Naive thymus-derived CD4-positive, alpha-beta T cell (primary cell): ENCODE data around the gene LIX1L. TPM values are rescaled to one million over a fixed set of nuclear protein-coding genes. Genes with fewer than 3 reads are reported as not detected.
A peak's percentile ranks its signal among the peaks of the same experiment; 100 is the strongest.

Experiments
- ATAC-seq: fragments of 150-1000 bp; cut with Tn5 transposase; 2 replicates; pipeline ENCODE4 v1.10.0; 2021; ENCODE audit warnings: mild to moderate bottlenecking, moderate library complexity
- CTCF ChIA-PET: fragments of 350-600 bp; sonication (Branson Sonifier 250); formaldehyde crosslinking; loops from one replicate; lab custom pipeline; 2021; ENCODE audit warnings: antibody characterized with exemption; lab: Charles Lee
- POLR2A ChIA-PET: fragments of 350-600 bp; sonication (Branson Sonifier 250); formaldehyde crosslinking; loops from one replicate; lab custom pipeline; 2021; ENCODE audit warnings: antibody characterized with exemption, inconsistent platforms; lab: Charles Lee
- DNase-seq, 9 donors: peaks; one replicate each; pipeline versions ENCODE4 v3.0.0 to v3.0.0-alpha.2; 2020 to 2022; ENCODE audit warnings: mixed read lengths in 1 of 9
- H3K27ac ChIP-seq: one replicate; pipeline ENCODE4 v1.7.0; 2013; ENCODE audit warnings: mild to moderate bottlenecking, low read depth, low read length, moderate library complexity
- H3K27me3 ChIP-seq, 2 donors: one replicate each; pipeline ENCODE4 v1.7.0; 2013; ENCODE audit warnings: low read length in 2 of 2, mild to moderate bottlenecking in 2 of 2, moderate library complexity in 2 of 2; ENCODE audit not compliant: control insufficient read depth in 2 of 2, insufficient read depth in 2 of 2
- H3K36me3 ChIP-seq, 3 experiments: 1 replicate in 2 of 3; 2 replicates in 1 of 3; pipeline ENCODE4 v1.7.0; 2013; ENCODE audit warnings: low read length in 3 of 3, mild to moderate bottlenecking in 3 of 3, moderate library complexity in 1 of 3; ENCODE audit not compliant: insufficient read depth in 3 of 3, control insufficient read depth in 2 of 3
- H3K4me1 ChIP-seq, 2 donors: one replicate each; pipeline ENCODE4 v1.7.0; 2013; ENCODE audit warnings: low read length in 2 of 2, mild to moderate bottlenecking in 2 of 2, moderate library complexity in 1 of 2; ENCODE audit not compliant: control insufficient read depth in 2 of 2, insufficient read depth in 2 of 2
- H3K4me3 ChIP-seq: 2 replicates; pipeline ENCODE4 v1.7.0; 2013; ENCODE audit warnings: mild to moderate bottlenecking, low read length
- H3K9me3 ChIP-seq, 3 experiments: 1 replicate in 2 of 3; 2 replicates in 1 of 3; pipeline ENCODE4 v1.7.0; 2013; ENCODE audit warnings: low read length in 3 of 3; ENCODE audit not compliant: control insufficient read depth in 2 of 3
- H3K27ac Mint-ChIP-seq, 9 donors: one replicate each; pipeline ENCODE4 v1.8.0; 2020 to 2022; ENCODE audit warnings: mixed read lengths in 9 of 9, mild to moderate bottlenecking in 8 of 9, moderate library complexity in 5 of 9, inconsistent platforms in 2 of 9
- H3K27me3 Mint-ChIP-seq, 5 donors: one replicate each; pipeline ENCODE4 v1.8.0; 2021 to 2022; ENCODE audit warnings: mixed read lengths in 5 of 5, mild to moderate bottlenecking in 1 of 5
- H3K36me3 Mint-ChIP-seq, 5 donors: one replicate each; pipeline ENCODE4 v1.8.0; 2020 to 2022; ENCODE audit warnings: mixed read lengths in 5 of 5, mild to moderate bottlenecking in 3 of 5, inconsistent platforms in 1 of 5
- H3K4me1 Mint-ChIP-seq, 7 donors: one replicate each; pipeline ENCODE4 v1.8.0; 2020 to 2022; ENCODE audit warnings: mixed read lengths in 7 of 7, mild to moderate bottlenecking in 3 of 7, inconsistent platforms in 1 of 7
- H3K4me3 Mint-ChIP-seq, 10 donors: one replicate each; pipeline ENCODE4 v1.8.0; 2020 to 2022; ENCODE audit warnings: mild to moderate bottlenecking in 10 of 10, mixed read lengths in 10 of 10, moderate library complexity in 6 of 10, inconsistent platforms in 2 of 10
- H3K9me3 Mint-ChIP-seq, 11 donors: one replicate each; pipeline ENCODE4 v1.8.0; 2020 to 2022; ENCODE audit warnings: mixed read lengths in 11 of 11, mild to moderate bottlenecking in 4 of 11, inconsistent platforms in 1 of 11, moderate library complexity in 1 of 11
- intact Hi-C, 2 donors: fragments of 100-400 bp; cut with micrococcal nuclease; formaldehyde crosslinking; loops; one replicate each; pipeline ENCODE4 v1.15.1; 2023
- polyA plus RNA-seq, 2 donors: library from polyadenylated mRNA; unstranded; fragments of 300-500 nt; fragmentation: Illumina TruSeq; gene quantifications; one replicate each; pipeline ENCODE4 v1.2.3, GENCODE V29; 2021
- total RNA-seq, 6 experiments: library from RNA in 5 of 6; stranded (reverse) in 5 of 6; gene quantifications; 1 replicate in 5 of 6; 2 replicates in 1 of 6; pipeline ENCODE4 v1.2.3 and lab custom pipeline; 2021 to 2026

LIX1L gene
- total RNA-seq (10 to 100 TPM; 31.6 to 59.2 (median 47.6) TPM), polyA plus RNA-seq (10 to 100 TPM; 29.3 to 32.1 TPM), total RNA-seq (lab: John Stamatoyannopoulos, UW) (51.6 reads per million, percentile 72 among the genes with 10 or more reads in this experiment)

DNA sequence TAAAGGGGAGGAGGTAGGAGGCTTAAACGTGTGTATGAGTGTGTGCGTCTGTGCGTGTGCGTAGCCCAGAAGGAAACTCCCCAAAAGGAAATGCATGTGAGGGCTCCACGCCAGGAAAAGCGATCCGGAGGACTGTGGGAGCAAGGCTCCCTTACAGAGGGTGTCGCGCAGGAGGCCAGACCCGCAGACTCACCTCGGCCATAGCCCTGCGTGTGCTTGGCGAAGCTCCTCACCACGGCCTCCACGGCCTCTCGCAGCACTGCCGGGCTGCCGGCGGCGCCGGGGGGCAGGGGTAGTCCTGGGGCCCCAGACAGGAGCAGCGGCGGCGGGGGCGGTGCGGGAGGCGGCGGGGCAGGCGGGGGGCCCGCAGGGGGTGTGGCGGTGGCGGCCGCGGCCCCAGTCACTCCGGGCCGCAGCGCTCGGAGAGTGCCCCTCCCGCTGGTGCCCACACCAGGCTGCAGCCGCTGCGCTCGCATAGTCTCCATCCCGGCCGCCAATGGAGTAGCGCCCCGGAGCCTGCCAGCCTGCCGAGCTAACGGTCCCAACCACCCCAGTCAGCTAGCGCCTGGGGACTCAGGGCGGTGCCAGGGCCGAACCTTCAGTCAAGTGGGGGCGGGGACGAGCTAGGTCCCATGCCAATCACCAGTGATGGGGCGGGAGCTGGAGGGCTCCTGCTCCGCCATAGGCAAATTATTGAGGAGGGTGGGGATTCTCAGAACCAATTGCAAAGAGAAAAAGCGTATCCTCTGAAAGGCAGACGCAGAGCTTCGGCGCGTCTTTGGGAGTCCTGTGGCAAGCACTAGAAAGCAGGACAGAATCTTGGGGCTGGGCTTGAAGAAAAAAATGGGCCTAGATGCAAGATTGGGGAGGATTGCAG, at the start of gene LIX1L:
Gene LIX1L (minus strand): TSS at position 575 of the 877 bp plus-strand sequence. CDS start 90 bp downstream, at position 485.
- POLR2A ChIA-PET, result interaction anchor here (0.8 to 6.0 kb wide), 38 partner anchors 8 to 134 kb away, joined by 3 to 137 read pairs (median 7); partner anchors contain the start of genes NUDT17, PEX11B, PIAS3 and POLR3C
- no peaks in the 10 kb centered on the region for H3K9me3 ChIP-seq
- H3K4me3 ChIP-seq, result peak within 1 kb of the TSS; percentile 70
- H3K36me3 Mint-ChIP-seq, result peaks cover 0 to 18% (median 0%) of the 10 kb centered on the region in 5 donors
- peaks cover 0 to 1% (median 0%) of the 10 kb centered on the region in 11 donors for H3K9me3 Mint-ChIP-seq
- peak within 1 kb of the TSS; percentile 88 to 99 (median 98) for H3K4me3 Mint-ChIP-seq
- peaks cover 35 to 57% of the 10 kb centered on the region in 2 donors for H3K4me1 ChIP-seq
- CTCF ChIA-PET, result interaction anchor here (0.7 to 2.2 kb wide), 13 partner anchors 9 to 111 kb away, joined by 3 to 20 read pairs (median 4); partner anchors contain the start of genes ITGA10, PIAS3 and RBM8A
- intact Hi-C loops, result loop anchor here (1.0 to 2.0 kb wide), 8 partner anchors 11 to 98 kb away; partner anchors contain the start of genes PIAS3 (in 2 of the 2), RBM8A (in 2 of the 2) and PEX11B (in 1 of the 2)
- no peaks in the 10 kb centered on the region for H3K36me3 ChIP-seq
- H3K4me1 Mint-ChIP-seq, result peaks cover 59 to 70% (median 66%) of the 10 kb centered on the region in 7 donors
- DNase-seq (peak; percentile 79 to 97 (median 94)), ATAC-seq (peak; percentile 95)
- H3K27ac Mint-ChIP-seq, result peak within 1 kb of the TSS; percentile 87 to 98 (median 92)
- no peaks in the 10 kb centered on the region for H3K27me3 ChIP-seq
- peaks cover 0 to 4% (median 0%) of the 10 kb centered on the region in 5 donors for H3K27me3 Mint-ChIP-seq
- peak within 1 kb of the TSS; percentile 94 for H3K27ac ChIP-seq

DNA sequence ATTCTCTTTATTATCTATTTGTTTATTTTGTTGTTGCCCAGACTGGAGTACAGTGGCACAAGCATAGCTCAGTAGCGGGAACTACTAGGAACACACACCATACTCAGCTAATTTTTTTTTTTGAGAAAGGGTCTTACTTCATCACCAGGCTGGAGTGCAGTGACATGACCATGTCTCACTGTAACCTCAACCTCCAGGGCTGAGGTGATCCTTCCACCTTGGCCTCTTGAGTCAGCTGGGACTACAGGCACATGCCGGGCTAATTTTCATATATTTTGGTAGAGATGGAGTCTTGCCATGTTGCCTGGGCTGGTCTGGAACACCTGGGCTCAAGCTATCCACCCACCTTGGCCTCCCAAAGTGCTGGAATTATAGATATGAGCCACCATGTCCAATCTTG, 43.9 kb upstream of the LIX1L start:
- Histone ChIP-seq H3K36me3 (peaks cover 0 to 3% (median 0%) of the 10 kb centered on the region in 3 experiments), H3K9me3 (no peaks in the 10 kb centered on the region), H3K4me1 (peaks cover 53 to 72% of the 10 kb centered on the region in 2 donors), H3K27ac (peak overlapping the region; percentile 55), H3K4me3 (no peak overlapping the region), H3K27me3 (no peaks in the 10 kb centered on the region)
- Mint-ChIP-seq H3K9me3 (no peaks in the 10 kb centered on the region), H3K36me3 (peaks cover 0 to 2% (median 0%) of the 10 kb centered on the region in 5 donors), H3K4me1 (peaks cover 51 to 80% (median 72%) of the 10 kb centered on the region in 7 donors), H3K27me3 (no peaks in the 10 kb centered on the region), H3K4me3 (peak overlapping the region in 9 of 10 donors; percentile 26 to 77 (median 64)), H3K27ac (peak overlapping the region; percentile 20 to 97 (median 95))
- ATAC-seq, result no peak
- ChIA-PET CTCF (interaction anchor here (0.9 to 2.9 kb wide), 4 partner anchors 12 to 75 kb away, joined by 3 to 29 read pairs (median 4); partner anchors contain the start of genes ANKRD34A, POLR3GL and RBM8A), POLR2A (interaction anchor here (0.9 to 35.8 kb wide), 5 partner anchors 15 to 74 kb away, joined by 3 to 1779 read pairs (median 5); partner anchors contain the start of genes ANKRD34A, LIX1L, POLR3GL and RBM8A)
- no peak for DNase-seq
- intact Hi-C loops, result no loop called here

DNA sequence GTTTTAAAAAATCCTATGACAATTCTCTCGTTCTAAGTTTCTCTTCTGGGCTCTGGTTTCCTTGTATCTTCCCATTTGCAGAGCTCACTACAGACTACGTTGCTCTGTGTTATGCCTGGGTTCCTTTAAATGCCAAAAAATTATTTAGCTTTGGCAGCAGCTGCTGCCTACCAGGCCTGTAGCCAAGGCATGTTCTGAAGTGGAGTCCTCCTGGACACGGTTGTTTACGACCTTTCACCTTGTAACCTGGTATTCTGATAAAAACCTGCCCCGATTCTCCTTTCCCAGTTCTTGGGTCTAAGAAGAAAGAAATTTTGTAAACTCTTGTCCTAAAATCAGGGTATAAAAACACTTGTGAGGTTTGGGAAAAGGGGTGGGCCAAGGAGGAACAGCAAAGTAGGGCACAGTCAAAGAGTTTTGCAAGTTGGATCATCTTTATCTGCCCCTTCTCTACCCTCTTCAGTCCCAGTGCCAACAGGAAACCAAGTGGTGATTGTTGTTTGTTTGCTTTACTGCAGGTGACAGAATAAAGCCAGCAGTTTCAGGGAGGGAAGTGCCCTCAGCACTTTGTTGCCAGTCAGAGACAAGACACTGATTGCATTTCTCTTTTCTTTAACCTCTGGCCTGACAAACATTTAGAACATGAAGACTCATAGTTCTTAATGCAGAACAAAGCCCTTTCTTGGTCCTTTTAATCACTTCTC, 41.7 kb upstream of the LIX1L start:
- peaks cover 12 to 22% (median 20%) of the 10 kb centered on the region in 5 donors for H3K36me3 Mint-ChIP-seq
- peak overlapping the region; percentile 94 to 99 (median 97) for H3K27ac Mint-ChIP-seq
- intact Hi-C loops, result loop anchor here (1.0 to 5.0 kb wide), 2 partner anchors 37 to 41 kb away; partner anchors contain the start of genes ANKRD34A (in 1 of the 2), LIX1L (in 1 of the 2) and POLR3GL (in 1 of the 2)
- Histone ChIP-seq H3K4me1 (peaks cover 36 to 52% of the 10 kb centered on the region in 2 donors), H3K9me3 (no peaks in the 10 kb centered on the region), H3K27ac (peak overlapping the region; percentile 91), H3K27me3 (no peaks in the 10 kb centered on the region), H3K36me3 (peaks cover 15 to 25% (median 16%) of the 10 kb centered on the region in 3 experiments), H3K4me3 (peak overlapping the region; percentile 97)
- peaks cover 32 to 61% (median 54%) of the 10 kb centered on the region in 7 donors for H3K4me1 Mint-ChIP-seq
- DNase-seq (peak in 6 of 9 donors; percentile 61 to 75 (median 65)), ATAC-seq (peak; percentile 52)
- CTCF ChIA-PET, result interaction anchor here (0.6 to 12.8 kb wide), 3 partner anchors 8 to 31 kb away, joined by 3 to 193 read pairs (median 3); no protein-coding TSS in a partner anchor
- POLR2A ChIA-PET, result interaction anchor here (0.7 to 35.8 kb wide), 7 partner anchors 8 to 141 kb away, joined by 3 to 1779 read pairs (median 4); partner anchors contain the start of genes ANKRD34A, LIX1L, PIAS3 and POLR3GL
- peaks cover 0 to 3% (median 0%) of the 10 kb centered on the region in 5 donors for H3K27me3 Mint-ChIP-seq
- H3K4me3 Mint-ChIP-seq, result peak overlapping the region; percentile 78 to 99 (median 98)
- H3K9me3 Mint-ChIP-seq, result peaks cover 0 to 11% (median 0%) of the 10 kb centered on the region in 11 donors

DNA sequence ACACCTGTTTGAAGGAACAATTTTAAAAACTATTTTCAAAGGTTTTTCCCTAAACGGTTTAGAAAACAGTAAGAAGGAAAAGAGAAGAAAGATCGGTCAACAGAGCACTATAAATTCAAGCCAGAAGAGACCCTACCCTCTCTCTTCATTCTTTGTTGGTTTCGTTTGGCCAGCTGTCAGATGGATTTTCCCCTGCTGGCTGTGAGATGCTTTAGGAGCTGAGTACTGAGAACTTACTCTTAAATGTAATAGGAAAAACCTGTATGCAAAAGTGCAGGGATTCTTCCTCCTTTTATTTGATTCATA, 39.9 kb upstream of the LIX1L start:
- peak overlapping the region; percentile 89 to 99 (median 98) for H3K4me3 Mint-ChIP-seq
- POLR2A ChIA-PET, result interaction anchor here (0.5 to 35.8 kb wide), 13 partner anchors 7 to 1549 kb away, joined by 4 to 1779 read pairs (median 24); partner anchors contain the start of genes ANKRD34A, HJV, LIX1L and NUDT17
- Histone ChIP-seq H3K4me3 (peak overlapping the region; percentile 97), H3K36me3 (peaks cover 33 to 43% (median 34%) of the 10 kb centered on the region in 3 experiments), H3K4me1 (peaks cover 44% of the 10 kb centered on the region in 2 donors), H3K27ac (peak overlapping the region; percentile 91), H3K9me3 (no peaks in the 10 kb centered on the region), H3K27me3 (no peaks in the 10 kb centered on the region)
- intact Hi-C loops, result loop anchor here (1.0 to 5.0 kb wide), 4 partner anchors 9 to 79 kb away; partner anchors contain the start of genes ANKRD34A (in 1 of the 2), PEX11B (in 1 of the 2) and POLR3GL (in 1 of the 2)
- peaks cover 30 to 40% (median 38%) of the 10 kb centered on the region in 5 donors for H3K36me3 Mint-ChIP-seq
- ATAC-seq (no peak), DNase-seq (peak in 1 of 9 donors; percentile 18)
- peaks cover 0 to 14% (median 0%) of the 10 kb centered on the region in 11 donors for H3K9me3 Mint-ChIP-seq
- peaks cover 0 to 3% (median 0%) of the 10 kb centered on the region in 5 donors for H3K27me3 Mint-ChIP-seq
- H3K27ac Mint-ChIP-seq, result peak overlapping the region; percentile 94 to 99 (median 97)
- CTCF ChIA-PET, result interaction anchor here (0.7 to 12.8 kb wide), 6 partner anchors 8 to 70 kb away, joined by 4 to 193 read pairs (median 4); partner anchors contain the start of gene RBM8A
- peaks cover 39 to 68% (median 50%) of the 10 kb centered on the region in 7 donors for H3K4me1 Mint-ChIP-seq

DNA sequence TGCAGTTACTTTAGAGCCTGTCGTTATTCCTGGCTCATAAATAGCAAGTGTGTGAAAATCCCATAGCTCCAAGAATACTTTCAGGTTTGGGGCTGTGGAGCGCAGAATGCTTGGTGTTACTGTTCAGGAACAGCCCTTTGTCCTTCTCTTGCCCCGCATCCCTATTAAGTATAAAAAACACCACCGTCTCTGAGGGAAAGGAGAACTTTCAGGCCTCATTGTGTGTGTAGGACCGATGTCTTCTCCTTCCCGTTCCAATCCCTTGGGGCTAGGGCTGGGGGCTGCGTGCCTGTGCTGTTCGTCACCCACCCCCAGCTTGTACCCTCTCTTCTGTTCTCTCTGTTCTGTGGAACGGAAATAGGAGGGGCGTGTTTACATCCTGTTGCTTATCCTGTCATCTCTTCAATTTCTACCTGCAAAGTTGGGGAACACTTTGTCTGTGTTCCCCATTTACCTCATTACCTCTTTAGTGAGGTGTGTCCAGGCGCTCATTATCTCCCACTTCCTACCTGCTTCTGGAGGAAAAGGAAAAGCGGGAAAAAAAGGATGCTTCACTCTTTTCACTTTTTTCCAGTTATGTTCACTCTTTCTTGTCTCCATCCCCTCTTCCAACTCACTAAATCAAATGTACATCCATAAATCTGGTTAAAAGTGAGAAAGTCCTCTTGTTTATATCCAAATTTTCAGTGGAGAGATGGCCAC, 39.4 kb upstream of the LIX1L start:
- Histone ChIP-seq H3K4me1 (peaks cover 48% of the 10 kb centered on the region in 2 donors), H3K36me3 (peaks cover 36 to 47% (median 37%) of the 10 kb centered on the region in 3 experiments), H3K27me3 (no peaks in the 10 kb centered on the region), H3K27ac (peak overlapping the region; percentile 91), H3K9me3 (no peaks in the 10 kb centered on the region), H3K4me3 (peak overlapping the region; percentile 97)
- ChIA-PET POLR2A (interaction anchor here (0.5 to 35.8 kb wide), 17 partner anchors 8 to 1549 kb away, joined by 3 to 1779 read pairs (median 14); partner anchors contain the start of genes ANKRD34A, HJV, LIX1L and NUDT17), CTCF (interaction anchor here (0.8 to 12.8 kb wide), 9 partner anchors 7 to 152 kb away, joined by 3 to 193 read pairs (median 5); partner anchors contain the start of genes NUDT17 and RBM8A)
- Mint-ChIP-seq H3K9me3 (peaks cover 0 to 14% (median 0%) of the 10 kb centered on the region in 11 donors), H3K27me3 (peaks cover 0 to 3% (median 0%) of the 10 kb centered on the region in 5 donors), H3K27ac (peak overlapping the region; percentile 94 to 99 (median 97)), H3K4me1 (peaks cover 43 to 72% (median 54%) of the 10 kb centered on the region in 7 donors), H3K36me3 (peaks cover 31 to 44% (median 43%) of the 10 kb centered on the region in 5 donors), H3K4me3 (peak overlapping the region; percentile 89 to 99 (median 98))
- intact Hi-C loops, result loop anchor here (1.0 to 5.0 kb wide), 3 partner anchors 10 to 78 kb away; partner anchors contain the start of genes ANKRD34A (in 1 of the 2), PEX11B (in 1 of the 2) and POLR3GL (in 1 of the 2)
- DNase-seq (peak in 8 of 9 donors; percentile 57 to 88 (median 84)), ATAC-seq (peak; percentile 70)
